GM06990 (cell line): ENCODE measurements around the gene SHMT2.

Experiments used
- DNase-seq: peaks from one replicate; pipeline ENCODE4 v3.0.0-alpha.2; 2011; ENCODE audit not compliant: insufficient read length; ENCODE audit errors: extremely low read depth
- H3K27me3 ChIP-seq: replicated peaks from 2 replicates; pipeline ENCODE4 v1.6.0; 2011; ENCODE audit warnings: low read length; ENCODE audit not compliant: control insufficient read depth, insufficient read depth
- H3K36me3 ChIP-seq: 2 replicates; pipeline ENCODE4 v1.5.1; 2011; ENCODE audit warnings: low read length; ENCODE audit not compliant: control insufficient read depth, insufficient read depth
- H3K4me3 ChIP-seq: replicated peaks from 2 replicates; pipeline ENCODE4 v1.5.1; 2011; ENCODE audit warnings: low read depth, mild to moderate bottlenecking, control low read depth, low read length
- CTCF ChIP-seq: IDR thresholded peaks from 2 replicates; pipeline ENCODE4 v1.5.1; 2011; ENCODE audit warnings: low read length, control low read depth, mild to moderate bottlenecking, inconsistent platforms; ENCODE audit not compliant: insufficient read depth, poor library complexity, severe bottlenecking

Gene SHMT2

GRCh38 chr12:57260366-57260765 is 30.9 kb downstream of the SHMT2 start:
- Histone ChIP-seq H3K36me3 (peaks cover 19% of the 10 kb centered on the region), H3K4me3 (no peak overlapping the region), H3K27me3 (no peaks in the 10 kb centered on the region)
- DNase-seq = no peak
- TF ChIP-seq CTCF = no peak

DNA sequence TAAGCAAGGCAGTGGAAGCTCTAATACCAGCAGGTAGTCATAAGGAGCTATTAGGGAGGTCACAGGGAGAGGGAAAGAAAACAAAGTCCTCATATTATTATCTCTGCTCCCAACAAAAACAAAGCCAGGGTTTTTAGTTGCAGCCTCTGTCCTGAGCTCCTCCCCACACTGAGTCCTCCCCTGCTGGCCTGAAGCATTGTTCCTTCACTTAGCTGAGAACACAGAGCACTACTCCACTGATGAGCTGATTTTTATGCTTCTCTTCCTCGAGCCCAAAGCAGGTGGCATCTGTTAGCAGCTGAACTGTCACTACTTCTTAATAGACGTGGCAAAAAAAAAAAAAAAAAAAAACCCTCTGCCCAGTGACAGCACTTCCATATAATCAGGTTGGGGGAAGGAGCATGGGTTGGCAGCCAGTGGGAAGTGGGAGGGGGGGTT is 31.9 kb downstream of the SHMT2 start:
- no peaks in the 10 kb centered on the region for H3K27me3 ChIP-seq
- peaks cover 16% of the 10 kb centered on the region for H3K36me3 ChIP-seq
- no peak for TF ChIP-seq CTCF
- no peak overlapping the region for H3K4me3 ChIP-seq
- DNase-seq = no peak

DNA sequence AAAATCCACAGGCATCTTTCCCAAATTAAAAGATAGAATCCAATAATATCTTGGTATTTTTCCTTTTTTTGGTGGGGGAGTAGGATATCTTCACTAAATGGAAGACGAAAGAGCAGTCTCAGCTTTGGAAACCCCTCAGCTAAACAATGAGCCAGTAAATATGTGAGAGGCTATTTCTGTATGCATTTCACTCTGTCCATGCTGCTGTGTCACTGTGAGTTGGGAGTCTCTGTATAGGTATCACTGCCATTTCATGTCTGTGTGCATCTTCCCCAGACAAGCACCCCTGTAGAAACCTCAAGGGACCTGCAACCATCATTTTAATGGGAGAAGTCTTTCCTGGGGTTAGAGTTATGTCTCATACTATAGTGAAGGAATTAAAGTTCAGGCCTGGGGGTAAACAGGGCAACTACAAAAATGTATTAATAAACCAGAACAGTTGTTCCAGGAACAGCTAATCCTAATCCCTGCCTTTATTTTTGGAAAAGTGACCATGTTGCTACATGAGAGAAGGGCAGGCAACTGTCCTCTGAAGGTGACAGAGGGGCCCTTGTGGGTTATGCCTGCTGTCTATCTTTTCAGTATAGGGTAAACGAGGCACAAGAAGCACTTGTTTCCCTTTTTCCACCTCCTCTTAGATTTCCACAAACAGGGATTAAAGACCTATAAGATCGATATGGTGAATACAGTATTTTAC is 32.8 kb downstream of the SHMT2 start:
- no peaks in the 10 kb centered on the region for H3K27me3 ChIP-seq
- TF ChIP-seq CTCF = no peak
- peaks cover 19% of the 10 kb centered on the region for H3K36me3 ChIP-seq
- no peak overlapping the region for H3K4me3 ChIP-seq
- no peak for DNase-seq

DNA sequence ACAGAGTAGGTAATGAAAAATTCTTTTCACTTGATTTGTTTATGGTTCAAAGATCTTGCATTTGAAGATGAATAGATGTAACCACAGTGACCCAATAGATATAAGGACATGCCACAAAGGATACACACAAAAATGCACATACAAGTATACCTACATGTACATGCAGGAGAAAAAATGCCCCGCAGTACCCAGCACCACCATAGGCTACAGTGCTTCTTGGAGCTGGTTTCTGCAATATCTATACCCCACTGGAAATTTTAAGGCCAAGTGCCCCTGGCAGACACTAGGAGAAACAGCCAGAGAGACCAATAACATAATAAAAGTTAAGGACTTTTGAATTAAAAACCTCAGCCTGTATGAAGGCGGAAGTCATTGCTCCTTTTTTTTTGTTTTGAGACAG is 33.6 kb downstream of the SHMT2 start:
- no peak for TF ChIP-seq CTCF
- H3K27me3 ChIP-seq = no peaks in the 10 kb centered on the region
- DNase-seq = no peak
- H3K4me3 ChIP-seq = no peak overlapping the region
- peaks cover 17% of the 10 kb centered on the region for H3K36me3 ChIP-seq

GRCh38 chr12:57266681-57267080 is 37.2 kb downstream of the SHMT2 start:
- no peak for TF ChIP-seq CTCF
- Histone ChIP-seq H3K4me3 (no peak overlapping the region), H3K27me3 (no peaks in the 10 kb centered on the region), H3K36me3 (peaks cover 12% of the 10 kb centered on the region)
- DNase-seq = no peak

GRCh38 chr12:57268264-57268663 is 38.8 kb downstream of the SHMT2 start:
- no peak for TF ChIP-seq CTCF
- peaks cover 17% of the 10 kb centered on the region for H3K36me3 ChIP-seq
- no peak for DNase-seq
- no peak overlapping the region for H3K4me3 ChIP-seq
- no peaks in the 10 kb centered on the region for H3K27me3 ChIP-seq
